Aorta (tissue), 5 donors: ENCODE measurements around the gene PTGR1. TPM values are rescaled to one million over a fixed set of nuclear protein-coding genes. Genes with fewer than 3 reads are reported as not detected.
"Not testable (repeated sequence)": the region's sequence is repeated elsewhere in the genome, so short reads cannot be mapped to it uniquely, and the experiment has no call there.

Experiments
- ATAC-seq: fragments of 200-7000 bp; cut with Tn5 transposase; one replicate; pipeline ENCODE4 v1.9.1; 2022; ENCODE audit warnings: moderate library complexity; ENCODE audit not compliant: low FRiP score
- DNase-seq, 2 donors: peaks; one replicate each; pipeline ENCODE4 v3.0.0-alpha.2; 2020
- H3K27ac ChIP-seq, 2 donors: one replicate each; pipeline ENCODE4 v1.5.1; 2013; ENCODE audit warnings: low read length in 2 of 2, mild to moderate bottlenecking in 2 of 2, moderate library complexity in 2 of 2, control low read depth in 1 of 2, inconsistent platforms in 1 of 2, low read depth in 1 of 2
- H3K27me3 ChIP-seq, 2 donors: one replicate each; pipeline ENCODE4 v1.6.1; 2013; ENCODE audit warnings: control low read depth in 1 of 2, low read length in 1 of 2, mild to moderate bottlenecking in 1 of 2, moderate library complexity in 1 of 2; ENCODE audit not compliant: insufficient read depth in 2 of 2, control insufficient read depth in 1 of 2
- H3K36me3 ChIP-seq, 2 donors: one replicate each; pipeline ENCODE4 v1.6.1; 2013; ENCODE audit warnings: control low read depth in 1 of 2, low read length in 1 of 2, mild to moderate bottlenecking in 1 of 2; ENCODE audit not compliant: insufficient read depth in 2 of 2, control insufficient read depth in 1 of 2
- H3K4me1 ChIP-seq, 2 donors: one replicate each; pipeline ENCODE4 v1.6.1; 2013; ENCODE audit warnings: low read length in 2 of 2, control low read depth in 1 of 2, mild to moderate bottlenecking in 1 of 2, moderate library complexity in 1 of 2; ENCODE audit not compliant: insufficient read depth in 2 of 2, control insufficient read depth in 1 of 2
- H3K4me3 ChIP-seq, 2 donors: one replicate each; pipeline ENCODE4 v1.5.1; 2013; ENCODE audit warnings: low read length in 2 of 2, control low read depth in 1 of 2, mild to moderate bottlenecking in 1 of 2
- H3K9me3 ChIP-seq: one replicate; pipeline ENCODE4 v1.6.1; 2013; ENCODE audit warnings: mild to moderate bottlenecking, low read length; ENCODE audit not compliant: control insufficient read depth
- WGBS, 2 donors: extraction: QIAGEN DNeasy Blood & Tissue Kit; methylation state at CpG; one replicate each; pipeline ENCODE4 v1.1.7; 2013; 5-methylcytosine and 5-hydroxymethylcytosine counted together
- intact Hi-C, 2 donors: fragments of 100-400 bp; cut with DNase I; formaldehyde crosslinking; loops; one replicate each; pipeline versions ENCODE4 v1.14.2 to v1.15.0; 2022
- polyA plus RNA-seq, 2 donors: library from polyadenylated mRNA; stranded (reverse); fragments of 200-250 nt; gene quantifications; one replicate each; pipeline ENCODE4 v1.2.3, GENCODE V29; 2013
- total RNA-seq, 2 donors: library from RNA; stranded (reverse); fragmentation: NEBNext Ultra II Directional; extraction: Animal tissue kit (Norgen Biotek cat#: 25700); gene quantifications; one replicate each; pipeline ENCODE4 v1.2.1, GENCODE V29; 2021
- donor health status: healthy with polysubstance abuse.
- donor health status: Bipolar disorder and iron deficiency.
- donor health status: DM: no; HTN: no; CAD: no.
- donor health status: DM: no; HTN: no; CAD: no.
- donor health status: DM: yes; HTN: yes; CAD: no.

The PTGR1 gene
- total and polyA plus RNA-seq, 4 donors = 18.2 to 138 (median 39.5) TPM

DNA sequence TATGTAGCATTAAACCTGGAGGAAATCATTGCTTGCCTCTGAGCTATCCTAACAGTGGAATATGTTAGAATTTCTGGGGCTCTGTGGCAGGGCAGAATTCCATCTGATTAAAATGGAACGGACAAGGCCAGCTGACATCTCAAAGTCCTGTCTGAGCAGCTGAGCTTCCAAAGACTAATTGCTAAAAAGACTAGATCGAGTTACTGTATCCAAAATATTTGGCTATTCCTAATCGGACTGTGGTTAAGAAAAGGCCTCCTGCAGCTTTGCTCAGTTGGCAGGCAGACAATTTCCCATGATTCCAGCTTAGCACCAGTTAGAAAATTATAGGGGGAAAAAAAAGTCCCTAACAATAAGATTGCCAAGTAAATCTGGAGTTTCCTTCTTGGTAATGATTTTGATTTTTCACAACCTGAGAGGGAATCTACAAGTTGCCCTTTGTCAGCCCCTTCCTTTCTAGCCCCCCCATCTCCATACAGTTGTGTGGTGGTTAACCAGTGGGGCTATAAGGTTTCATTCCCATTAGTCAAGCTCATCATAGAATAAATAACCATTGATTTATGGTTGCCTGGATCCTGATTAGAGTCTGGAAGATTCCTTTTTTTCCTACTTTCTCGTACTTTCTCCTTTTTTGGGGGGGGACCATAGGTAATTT is 26.4 kb downstream of the PTGR1 start:
- 31 to 32% methylated on average over 4 of the region's 4 CpGs for whole genome bisulfite sequencing, 2 donors
- Histone ChIP-seq H3K9me3 (peaks cover 1% of the 10 kb centered on the region), H3K4me1 (no peaks in the 10 kb centered on the region), H3K27ac (no peak overlapping the region), H3K36me3 (peaks cover 15 to 16% of the 10 kb centered on the region in 2 donors), H3K27me3 (no peaks in the 10 kb centered on the region), H3K4me3 (no peak overlapping the region)
- DNase-seq (no peak), ATAC-seq (no peak)
- intact Hi-C loops = no loop called here

DNA sequence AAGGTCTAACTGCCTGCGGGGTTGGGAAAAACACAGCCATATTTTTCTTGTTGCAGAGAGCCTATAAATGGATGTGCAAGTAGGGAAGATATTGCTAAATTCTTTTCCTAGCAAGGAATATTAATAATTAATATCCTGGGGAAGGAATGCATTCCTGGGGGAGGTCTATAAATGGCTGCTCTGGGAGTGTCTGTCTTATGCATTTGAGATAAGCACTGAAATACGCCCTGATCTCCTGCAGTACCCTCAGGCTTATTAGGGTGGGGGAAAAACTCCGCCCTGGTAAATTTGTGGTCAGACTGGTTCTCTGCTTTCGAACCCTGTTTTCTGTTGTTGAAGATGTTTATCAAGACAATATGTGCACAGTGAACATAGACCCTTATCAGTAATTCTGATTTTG is 31.3 kb downstream of the PTGR1 start:
- ATAC-seq, DNase-seq, H3K27ac ChIP-seq, intact Hi-C loops, H3K27me3 ChIP-seq, H3K4me1 ChIP-seq, H3K4me3 ChIP-seq, H3K9me3 ChIP-seq: not testable (repeated sequence)
- H3K36me3 ChIP-seq = peaks cover 10 to 18% of the 10 kb centered on the region in 2 donors
- 96 to 97% methylated on average over 4 of the region's 4 CpGs for WGBS, 2 donors

DNA sequence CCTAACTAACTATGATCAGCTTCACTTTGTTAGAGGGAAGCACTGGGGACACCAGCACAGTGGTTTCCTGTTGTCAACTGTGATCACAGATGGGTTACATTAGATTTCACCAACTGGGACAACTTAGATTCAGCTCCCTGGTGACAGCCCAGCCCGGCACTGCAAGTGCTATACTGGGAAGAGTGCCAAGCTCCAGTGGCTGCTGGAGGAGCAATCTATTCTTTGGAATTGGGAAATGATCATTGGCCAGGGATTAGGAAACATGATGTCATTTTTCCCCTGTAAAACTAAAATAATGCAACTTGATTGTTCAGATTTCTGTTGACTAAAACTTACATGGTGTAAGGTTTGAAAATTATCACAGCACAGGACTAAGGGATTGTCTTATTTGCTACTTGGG is 33.2 kb downstream of the PTGR1 start:
- peak; percentile 44 for ATAC-seq
- peaks cover 1% of the 10 kb centered on the region for H3K9me3 ChIP-seq
- no peaks in the 10 kb centered on the region for H3K4me1 ChIP-seq
- H3K27me3 ChIP-seq = no peaks in the 10 kb centered on the region
- peaks cover 6 to 17% of the 10 kb centered on the region in 2 donors for H3K36me3 ChIP-seq
- intact Hi-C loops = no loop called here
- no peak overlapping the region for H3K4me3 ChIP-seq
- no peak overlapping the region for H3K27ac ChIP-seq
- 34 to 47% methylated on average over 1 of the region's 1 CpG for WGBS, 2 donors
- no peak for DNase-seq

DNA sequence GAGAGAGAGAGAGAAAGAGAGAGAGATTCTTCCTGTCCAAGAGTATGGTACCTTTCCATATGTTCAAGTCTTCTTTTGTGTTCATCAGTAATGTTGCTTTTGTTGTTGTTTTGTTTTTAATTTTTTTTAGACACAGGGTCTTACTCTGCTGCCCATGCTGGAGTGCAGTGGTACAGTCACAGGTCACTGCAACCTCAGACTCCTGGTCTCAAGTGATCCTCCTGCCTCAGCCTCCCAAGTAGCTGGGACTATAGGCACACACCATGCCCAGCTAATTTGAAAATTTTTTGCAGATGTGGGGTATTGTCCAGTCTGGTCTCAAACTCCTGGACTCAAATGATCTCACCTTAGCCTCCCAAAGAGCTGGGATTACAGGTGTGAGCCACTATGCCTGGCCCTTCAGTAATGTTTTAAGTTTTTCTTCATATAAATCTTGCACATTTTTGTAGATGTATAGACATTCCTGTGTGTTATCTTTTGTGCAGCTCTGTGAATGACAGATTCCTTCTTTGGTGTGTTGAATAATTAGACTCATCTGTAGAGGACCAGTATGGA is 38.2 kb downstream of the PTGR1 start:
- peaks cover 0 to 2% of the 10 kb centered on the region in 2 donors for H3K36me3 ChIP-seq
- intact Hi-C loops = no loop called here

DNA sequence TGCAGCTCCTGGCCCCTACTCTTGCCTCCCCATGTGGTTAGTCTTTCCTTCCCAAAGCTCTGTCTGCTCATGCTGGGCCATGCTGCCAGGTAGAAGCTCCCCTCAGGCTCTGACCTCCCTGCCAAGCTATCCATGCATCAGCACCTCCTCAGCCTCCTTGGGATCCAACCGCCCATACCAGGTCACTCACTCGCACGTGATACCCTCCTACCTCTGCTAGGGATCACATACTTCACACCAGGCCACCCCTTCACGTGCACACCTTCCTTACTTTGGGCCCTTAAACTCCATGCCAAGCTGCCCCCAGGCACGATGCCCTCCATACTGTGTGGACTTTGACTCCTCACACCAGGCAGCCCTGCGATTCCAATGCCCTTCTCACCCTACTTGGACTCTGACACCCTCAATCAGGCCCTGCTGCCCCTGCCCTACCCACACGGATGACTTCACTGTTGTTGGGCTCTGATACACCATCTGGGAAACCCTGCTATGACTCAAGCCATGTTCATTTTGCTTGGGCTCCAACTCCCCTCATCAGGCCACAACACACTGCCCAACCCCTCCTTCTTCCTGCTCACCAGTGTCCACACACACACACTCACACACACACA is 40.3 kb downstream of the PTGR1 start:
- peaks cover 8% of the 10 kb centered on the region for H3K9me3 ChIP-seq
- no peak overlapping the region for H3K27ac ChIP-seq
- 89% methylated on average over 7 of the region's 7 CpGs for WGBS, 2 donors
- H3K27me3 ChIP-seq = no peaks in the 10 kb centered on the region
- ATAC-seq (no peak), DNase-seq (no peak)
- H3K4me1 ChIP-seq = no peaks in the 10 kb centered on the region
- H3K36me3 ChIP-seq = peaks cover 0 to 2% of the 10 kb centered on the region in 2 donors
- no peak overlapping the region for H3K4me3 ChIP-seq
- intact Hi-C loops = no loop called here

More for the DNA sequence above, 38.2 kb downstream of the PTGR1 start:
- no peak for ATAC-seq
- Histone ChIP-seq H3K4me1 (no peaks in the 10 kb centered on the region), H3K27me3 (no peaks in the 10 kb centered on the region), H3K27ac (no peak overlapping the region), H3K9me3 (peaks cover 3% of the 10 kb centered on the region), H3K4me3 (no peak overlapping the region)
- DNase-seq = no peak

DNA sequence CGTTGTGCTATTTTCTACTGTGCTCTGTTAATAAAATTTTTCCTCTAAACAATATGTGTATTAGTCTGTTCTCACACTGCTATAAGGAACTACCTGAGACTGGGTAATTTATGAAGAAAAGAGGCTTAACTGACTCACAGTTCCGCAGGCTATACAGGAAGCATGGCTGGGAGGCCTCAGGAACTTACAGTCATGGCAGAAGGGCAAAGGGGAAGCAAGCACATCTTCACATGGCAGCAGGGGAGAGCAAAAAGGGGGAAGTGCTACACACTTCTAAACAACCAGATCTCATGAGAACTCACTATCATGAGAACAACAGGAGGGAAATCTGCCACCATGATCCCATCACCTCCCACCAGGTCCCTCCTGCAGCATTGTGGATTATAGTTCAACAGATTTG is 44.0 kb downstream of the PTGR1 start:
- ATAC-seq, H3K4me3 ChIP-seq, H3K4me1 ChIP-seq, H3K9me3 ChIP-seq, DNase-seq, intact Hi-C loops, H3K27ac ChIP-seq, H3K27me3 ChIP-seq, H3K36me3 ChIP-seq: not testable (repeated sequence)
- 93 to 98% methylated on average over 2 of the region's 2 CpGs for WGBS, 2 donors

DNA sequence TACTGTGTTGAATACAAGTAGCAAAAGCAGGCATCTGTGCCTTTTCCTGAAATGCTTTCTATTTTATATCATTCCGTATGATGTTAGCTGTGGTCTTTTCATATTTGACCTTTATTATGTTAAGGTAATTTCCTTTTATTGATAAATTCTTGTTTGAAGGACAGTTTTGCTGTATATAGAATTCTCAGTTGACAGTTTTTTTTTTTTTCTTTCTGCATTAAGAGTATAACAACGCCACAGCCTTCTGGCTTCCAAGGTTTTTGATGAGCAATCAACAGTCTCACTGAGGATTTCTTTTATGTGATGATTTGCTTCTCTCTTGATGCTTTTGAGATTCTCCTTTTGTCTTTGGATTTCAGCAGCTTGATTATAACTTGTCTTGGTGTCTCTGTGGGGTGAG is 50.8 kb downstream of the PTGR1 start:
- H3K36me3 ChIP-seq = peaks cover 3 to 6% of the 10 kb centered on the region in 2 donors

DNA sequence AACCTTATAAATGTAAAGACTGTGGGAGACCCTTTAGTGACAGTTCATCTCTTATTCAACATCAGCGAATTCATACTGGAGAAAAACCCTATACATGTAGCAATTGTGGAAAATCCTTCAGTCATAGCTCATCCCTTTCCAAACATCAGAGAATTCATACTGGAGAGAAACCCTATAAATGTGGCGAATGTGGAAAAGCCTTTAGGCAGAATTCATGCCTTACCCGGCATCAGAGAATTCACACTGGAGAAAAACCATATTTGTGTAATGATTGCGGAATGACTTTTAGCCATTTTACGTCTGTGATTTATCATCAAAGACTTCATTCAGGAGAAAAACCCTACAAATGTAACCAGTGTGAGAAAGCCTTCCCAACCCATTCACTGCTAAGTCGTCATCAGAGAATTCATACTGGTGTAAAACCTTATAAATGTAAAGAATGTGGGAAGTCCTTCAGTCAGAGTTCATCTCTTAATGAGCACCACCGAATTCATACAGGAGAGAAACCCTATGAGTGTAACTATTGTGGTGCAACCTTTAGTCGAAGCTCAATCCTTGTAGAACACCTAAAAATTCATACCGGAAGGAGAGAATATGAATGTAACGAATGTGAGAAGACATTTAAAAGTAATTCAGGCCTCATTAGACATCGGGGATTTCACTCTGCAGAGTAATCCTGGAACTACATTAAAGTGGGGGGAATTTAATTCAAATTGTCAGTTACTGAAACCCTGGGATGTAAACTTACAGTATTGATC is 56.8 kb downstream of the PTGR1 start:
- WGBS, 2 donors = 94 to 96% methylated on average over 11 of the region's 11 CpGs
- Histone ChIP-seq H3K27ac (no peak overlapping the region), H3K4me3 (no peak overlapping the region), H3K4me1 (no peaks in the 10 kb centered on the region), H3K36me3 (peaks cover 14 to 23% of the 10 kb centered on the region in 2 donors), H3K9me3 (peaks cover 17% of the 10 kb centered on the region), H3K27me3 (no peaks in the 10 kb centered on the region)
- ATAC-seq = no peak
- no peak for DNase-seq
- intact Hi-C loops = no loop called here

More for the DNA sequence above, 50.8 kb downstream of the PTGR1 start:
- Histone ChIP-seq H3K27me3 (no peaks in the 10 kb centered on the region), H3K9me3 (peaks cover 12% of the 10 kb centered on the region), H3K4me3 (no peak overlapping the region), H3K4me1 (no peaks in the 10 kb centered on the region), H3K27ac (no peak overlapping the region)
- intact Hi-C loops = no loop called here
- WGBS, 2 donors = 97 to 98% methylated on average over 2 of the region's 2 CpGs
- ATAC-seq (no peak), DNase-seq (no peak)
